GM23338 (cell line): Measurements from ENCODE around the gene BPNT1. TPM values are rescaled to one million over a fixed set of nuclear protein-coding genes. Genes with fewer than 3 reads are reported as not detected.

Experiments
- ATAC-seq: fragments of 200-7000 bp; cut with Tn5 transposase; 3 replicates; pipeline ENCODE4 v1.9.1; 2020
- DNase-seq: peaks from one replicate; pipeline ENCODE4 v3.0.0-alpha.2; 2015; ENCODE audit warnings: low spot score
- H2AFZ ChIP-seq: fragments of 200-600 bp; sonication (generic); 2 replicates; pipeline ENCODE4 v1.8.0; 2016; ENCODE audit warnings: antibody characterized with exemption, mild to moderate bottlenecking, moderate library complexity
- H3F3A ChIP-seq: fragments of 200-600 bp; sonication (generic); replicated peaks from 2 replicates; pipeline ENCODE4 v1.8.0; 2017; ENCODE audit warnings: antibody characterized with exemption, mixed run types, low read depth
- H3K27ac ChIP-seq: fragments of 200-600 bp; sonication (generic); 2 replicates; pipeline ENCODE4 v1.6.1; 2016; ENCODE audit warnings: low read depth
- H3K27me3 ChIP-seq: fragments of 200-600 bp; sonication (generic); 2 replicates; pipeline ENCODE4 v1.8.0; 2016; ENCODE audit warnings: mild to moderate bottlenecking, mixed run types, moderate library complexity; ENCODE audit not compliant: insufficient read depth
- H3K36me3 ChIP-seq: fragments of 200-600 bp; sonication (generic); 2 replicates; pipeline ENCODE4 v1.8.0; 2016; ENCODE audit warnings: mild to moderate bottlenecking; ENCODE audit not compliant: insufficient read depth
- H3K4me1 ChIP-seq: fragments of 200-600 bp; sonication (generic); 2 replicates; pipeline ENCODE4 v1.8.0; 2016; ENCODE audit warnings: mild to moderate bottlenecking, moderate library complexity; ENCODE audit not compliant: insufficient read depth
- H3K4me2 ChIP-seq: fragments of 200-600 bp; sonication (generic); 2 replicates; pipeline ENCODE4 v1.7.1; 2017; ENCODE audit warnings: mixed run types
- H3K4me3 ChIP-seq: fragments of 200-600 bp; sonication (generic); 2 replicates; pipeline ENCODE4 v1.6.1; 2016; ENCODE audit warnings: mixed run types
- H3K79me2 ChIP-seq: fragments of 200-600 bp; sonication (generic); replicated peaks from 2 replicates; pipeline ENCODE4 v1.8.0; 2017; ENCODE audit warnings: mild to moderate bottlenecking; ENCODE audit not compliant: insufficient read depth
- H3K9me2 ChIP-seq: fragments of 200-600 bp; sonication (generic); 2 replicates; pipeline ENCODE4 v1.8.0; 2017; ENCODE audit not compliant: insufficient read depth
- H4K20me1 ChIP-seq: fragments of 200-600 bp; sonication (generic); replicated peaks from 2 replicates; pipeline ENCODE4 v1.8.0; 2017; ENCODE audit warnings: mild to moderate bottlenecking; ENCODE audit not compliant: insufficient read depth
- H3K27ac Mint-ChIP-seq: 2 replicates; pipeline ENCODE4 v1.8.0; 2020; ENCODE audit warnings: inconsistent platforms, mild to moderate bottlenecking, moderate library complexity, mixed read lengths
- H3K27me3 Mint-ChIP-seq: 3 replicates; pipeline ENCODE4 v1.8.0; 2022; ENCODE audit warnings: low read depth, mild to moderate bottlenecking, moderate library complexity, mixed read lengths, inconsistent platforms; ENCODE audit not compliant: insufficient read depth, poor library complexity
- H3K36me3 Mint-ChIP-seq: 3 replicates; pipeline ENCODE4 v1.8.0; 2021; ENCODE audit warnings: low read depth, mild to moderate bottlenecking, inconsistent platforms, moderate library complexity, mixed read lengths
- H3K4me1 Mint-ChIP-seq: 3 replicates; pipeline ENCODE4 v1.8.0; 2020; ENCODE audit warnings: mild to moderate bottlenecking, inconsistent platforms, mixed read lengths
- H3K4me3 Mint-ChIP-seq: 3 replicates; pipeline ENCODE4 v1.8.0; 2021; ENCODE audit warnings: moderate library complexity, mild to moderate bottlenecking, inconsistent platforms, mixed read lengths
- H3K9me3 Mint-ChIP-seq: 3 replicates; pipeline ENCODE4 v1.8.0; 2020; ENCODE audit warnings: moderate library complexity, mild to moderate bottlenecking, inconsistent platforms, mixed read lengths
- CREB1 ChIP-seq: fragments of 250-450 bp; sonication (Bioruptor Pico); IDR thresholded peaks from 2 replicates; pipeline ENCODE4 v1.5.0; 2020; ENCODE audit warnings: low read depth, mild to moderate bottlenecking, moderate library complexity
- CTCF ChIP-seq, 2 experiments: fragments of 200-600 bp in 1 of 2; sonication (generic) in 1 of 2; conservative IDR thresholded peaks; 2 replicates each; pipeline versions ENCODE4 v1.5.1 to v1.6.1; 2016 to 2017; ENCODE audit warnings: antibody characterized with exemption in 2 of 2, low read depth in 2 of 2, mild to moderate bottlenecking in 2 of 2, moderate library complexity in 1 of 2
- EZH2 ChIP-seq: fragments of 200-600 bp; sonication (generic); IDR thresholded peaks from one replicate; pipeline ENCODE4 v1.8.0; 2017; ENCODE audit warnings: antibody characterized with exemption, mild to moderate bottlenecking, low read depth; ENCODE audit not compliant: unreplicated experiment
- EZH2phosphoT487 ChIP-seq: fragments of 200-600 bp; sonication (generic); IDR thresholded peaks from one replicate; pipeline ENCODE4 v1.8.1; 2018; ENCODE audit warnings: antibody characterized with exemption; ENCODE audit not compliant: unreplicated experiment
- JUNB ChIP-seq: IDR thresholded peaks from one replicate; pipeline ENCODE4 v1.6.1; 2016; ENCODE audit warnings: antibody characterized with exemption; ENCODE audit not compliant: unreplicated experiment
- NANOG ChIP-seq: IDR thresholded peaks from 2 replicates; pipeline ENCODE4 v1.6.1; 2016; ENCODE audit warnings: antibody characterized with exemption, borderline replicate concordance
- POLR2AphosphoS5 ChIP-seq: IDR thresholded peaks from 2 replicates; pipeline ENCODE4 v1.6.1; 2016; ENCODE audit warnings: antibody characterized with exemption, low read depth
- STAT1 ChIP-seq: IDR thresholded peaks from one replicate; pipeline ENCODE4 v1.6.1; 2016; ENCODE audit warnings: antibody characterized with exemption; ENCODE audit not compliant: unreplicated experiment
- ZNF114 ChIP-seq: fragments of 250-450 bp; sonication (Bioruptor Pico); IDR thresholded peaks from 2 replicates; pipeline ENCODE4 v1.5.0; 2020; ENCODE audit warnings: mild to moderate bottlenecking, moderate library complexity
- ZNF331 ChIP-seq: fragments of 250-450 bp; sonication (Bioruptor Pico); IDR thresholded peaks from 2 replicates; pipeline ENCODE4 v1.5.0; 2020; ENCODE audit warnings: low read depth, mild to moderate bottlenecking, moderate library complexity
- ZNF462 ChIP-seq: fragments of 250-450 bp; sonication (Bioruptor Pico); IDR thresholded peaks from 2 replicates; pipeline ENCODE4 v1.5.0; 2020; ENCODE audit warnings: mild to moderate bottlenecking, moderate library complexity
- polyA plus RNA-seq: library from polyadenylated mRNA; unstranded; fragments of >200 nt; fragmentation: Nextera tagmentation; extraction: Ambion mirVana; gene quantifications from 2 replicates; pipeline ENCODE4 v1.2.1, GENCODE V29; 2016
- total RNA-seq: library from RNA; depleted of rRNA; stranded (reverse); fragments of >200 nt; shearing (Covaris generic); gene quantifications from 2 replicates; pipeline ENCODE4 v1.2.3, GENCODE V29; 2014
- TF ChIP-seq, protein P1 (sequence below): IDR thresholded peaks from one replicate; pipeline ENCODE4 v1.6.1; 2018; ENCODE audit warnings: antibody characterized with exemption; ENCODE audit not compliant: unreplicated experiment
- TF ChIP-seq, protein P2 (sequence below): IDR thresholded peaks from 2 replicates; pipeline ENCODE4 v1.6.1; 2016; ENCODE audit warnings: antibody characterized with exemption

The BPNT1 gene
- total and polyA plus RNA-seq, 2 experiments from 2014 or later = 9.6 to 17.2 TPM

GRCh38 chr1:220012259-220012658 is 77.3 kb downstream of the BPNT1 start:
- no peak overlapping the region for H3K4me3 ChIP-seq
- H4K20me1 ChIP-seq = no peaks in the 10 kb centered on the region
- H3K9me2 ChIP-seq = no peaks in the 10 kb centered on the region
- peaks cover 79% of the 10 kb centered on the region for H3K36me3 Mint-ChIP-seq
- H3K4me2 ChIP-seq = no peak overlapping the region
- no peaks in the 10 kb centered on the region for H3F3A ChIP-seq
- 0 out of 2 replicates have a peak, but pooled peaks cover 3% of the 10 kb centered on the region for H3K79me2 ChIP-seq
- no peak overlapping the region; the same call in 1 of the 2 replicates for H3K27ac ChIP-seq
- no peak overlapping the region; the same call in 1 of the 2 replicates for H3K27ac Mint-ChIP-seq
- H3K36me3 ChIP-seq = peaks cover 36% of the 10 kb centered on the region; the same call in 1 of the 2 replicates
- DNase-seq = no peak
- TF ChIP-seq CTCF (conservative IDR thresholded peaks at IDR 0.05; ENCODE audit: low read depth in 2 of 2) (no peak), STAT1 (no peak), POLR2AphosphoS5 (no peak), ZNF462 (CRISPR knock-in tag) (no peak), EZH2phosphoT487 (no peak), JUNB (no peak), ZNF114 (CRISPR knock-in tag) (no peak), EZH2 (no peak), CREB1 (CRISPR knock-in tag) (no peak), NANOG (no peak), ZNF331 (CRISPR knock-in tag) (no peak)
- TF ChIP-seq, protein P1, sequence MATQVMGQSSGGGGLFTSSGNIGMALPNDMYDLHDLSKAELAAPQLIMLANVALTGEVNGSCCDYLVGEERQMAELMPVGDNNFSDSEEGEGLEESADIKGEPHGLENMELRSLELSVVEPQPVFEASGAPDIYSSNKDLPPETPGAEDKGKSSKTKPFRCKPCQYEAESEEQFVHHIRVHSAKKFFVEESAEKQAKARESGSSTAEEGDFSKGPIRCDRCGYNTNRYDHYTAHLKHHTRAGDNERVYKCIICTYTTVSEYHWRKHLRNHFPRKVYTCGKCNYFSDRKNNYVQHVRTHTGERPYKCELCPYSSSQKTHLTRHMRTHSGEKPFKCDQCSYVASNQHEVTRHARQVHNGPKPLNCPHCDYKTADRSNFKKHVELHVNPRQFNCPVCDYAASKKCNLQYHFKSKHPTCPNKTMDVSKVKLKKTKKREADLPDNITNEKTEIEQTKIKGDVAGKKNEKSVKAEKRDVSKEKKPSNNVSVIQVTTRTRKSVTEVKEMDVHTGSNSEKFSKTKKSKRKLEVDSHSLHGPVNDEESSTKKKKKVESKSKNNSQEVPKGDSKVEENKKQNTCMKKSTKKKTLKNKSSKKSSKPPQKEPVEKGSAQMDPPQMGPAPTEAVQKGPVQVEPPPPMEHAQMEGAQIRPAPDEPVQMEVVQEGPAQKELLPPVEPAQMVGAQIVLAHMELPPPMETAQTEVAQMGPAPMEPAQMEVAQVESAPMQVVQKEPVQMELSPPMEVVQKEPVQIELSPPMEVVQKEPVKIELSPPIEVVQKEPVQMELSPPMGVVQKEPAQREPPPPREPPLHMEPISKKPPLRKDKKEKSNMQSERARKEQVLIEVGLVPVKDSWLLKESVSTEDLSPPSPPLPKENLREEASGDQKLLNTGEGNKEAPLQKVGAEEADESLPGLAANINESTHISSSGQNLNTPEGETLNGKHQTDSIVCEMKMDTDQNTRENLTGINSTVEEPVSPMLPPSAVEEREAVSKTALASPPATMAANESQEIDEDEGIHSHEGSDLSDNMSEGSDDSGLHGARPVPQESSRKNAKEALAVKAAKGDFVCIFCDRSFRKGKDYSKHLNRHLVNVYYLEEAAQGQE = no peak
- TF ChIP-seq, protein P2, sequence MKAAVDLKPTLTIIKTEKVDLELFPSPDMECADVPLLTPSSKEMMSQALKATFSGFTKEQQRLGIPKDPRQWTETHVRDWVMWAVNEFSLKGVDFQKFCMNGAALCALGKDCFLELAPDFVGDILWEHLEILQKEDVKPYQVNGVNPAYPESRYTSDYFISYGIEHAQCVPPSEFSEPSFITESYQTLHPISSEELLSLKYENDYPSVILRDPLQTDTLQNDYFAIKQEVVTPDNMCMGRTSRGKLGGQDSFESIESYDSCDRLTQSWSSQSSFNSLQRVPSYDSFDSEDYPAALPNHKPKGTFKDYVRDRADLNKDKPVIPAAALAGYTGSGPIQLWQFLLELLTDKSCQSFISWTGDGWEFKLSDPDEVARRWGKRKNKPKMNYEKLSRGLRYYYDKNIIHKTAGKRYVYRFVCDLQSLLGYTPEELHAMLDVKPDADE = no peak
- no peak for ATAC-seq
- no peak overlapping the region for H3K4me3 Mint-ChIP-seq
- no peak overlapping the region for H2AFZ ChIP-seq
- H3K4me1 Mint-ChIP-seq = no peaks in the 10 kb centered on the region
- peaks cover 4% of the 10 kb centered on the region for H3K27me3 Mint-ChIP-seq
- no peaks in the 10 kb centered on the region for H3K4me1 ChIP-seq
- H3K27me3 ChIP-seq = no peaks in the 10 kb centered on the region
- no peaks in the 10 kb centered on the region for H3K9me3 Mint-ChIP-seq
